Measurements from ENCODE around the gene HCN3. TPM values are rescaled to one million over a fixed set of nuclear protein-coding genes. Genes with fewer than 3 reads are reported as not detected.
"Not testable (repeated sequence)": the region's sequence is repeated elsewhere in the genome, so short reads cannot be mapped to it uniquely, and the experiment has no call there.

The HCN3 gene
- total RNA-seq, result 1 to 10 TPM; 4.9 to 5.3 TPM
- under 1 TPM; 0.10 to 0.41 TPM for polyA plus RNA-seq

GRCh38 chr1:155277070-155277901 is at the start of gene HCN3:
HCN3 (plus strand) TSS chr1:155277463; CDS start chr1:155277591, 128 bp downstream.
- no peaks in the 10 kb centered on the region for H3K27me3 ChIP-seq (ENCODE audit: insufficient read depth, low read length)
- peak within 1 kb of the TSS; percentile 78 to 86 (median 83) for H3K4me3 Mint-ChIP-seq
- H3K27me3 Mint-ChIP-seq, result no peaks in the 10 kb centered on the region
- CTCF ChIA-PET (ENCODE audit: partially characterized antibody), result interaction anchor here (1.2 to 5.2 kb wide), 7 partner anchors 11 to 84 kb away, joined by 3 to 43 read pairs (median 6); partner anchors contain the start of genes RUSC1 and SCAMP3
- peak within 1 kb of the TSS; percentile 42 to 91 (median 81) for H3K27ac Mint-ChIP-seq
- no peaks in the 10 kb centered on the region for H3K9me3 ChIP-seq (ENCODE audit: control insufficient read depth in 1 of 2, low read length in 2 of 2)
- POLR2A ChIA-PET (ENCODE audit: partially characterized antibody), result interaction anchor here (1.0 to 2.2 kb wide), 5 partner anchors 12 to 47 kb away, joined by 3 to 11 read pairs (median 3); partner anchors contain the start of gene RUSC1
- peaks cover 0 to 11% of the 10 kb centered on the region in 2 donors for H3K36me3 Mint-ChIP-seq
- H3K27ac ChIP-seq (ENCODE audit: low read depth, low read length), result peak within 1 kb of the TSS; percentile 55
- H3K4me3 ChIP-seq (ENCODE audit: low read length in 2 of 2), result peak within 1 kb of the TSS; percentile 62 to 81
- intact Hi-C loops (cut with micrococcal nuclease), result loop anchor here (1.0 to 10.0 kb wide), 5 partner anchors 15 to 288 kb away; partner anchors contain the start of genes ASH1L, FDPS and SCAMP3
- H3K4me1 Mint-ChIP-seq, result peaks cover 23 to 40% (median 32%) of the 10 kb centered on the region in 4 donors
- H3K9me3 Mint-ChIP-seq, result peaks cover 0 to 2% (median 0%) of the 10 kb centered on the region in 8 donors
- peaks cover 35% of the 10 kb centered on the region for H3K4me1 ChIP-seq (ENCODE audit: insufficient read depth, low read length)
- no peaks in the 10 kb centered on the region for H3K36me3 ChIP-seq (ENCODE audit: insufficient read depth, low read length)
- peak; percentile 80 to 90 (median 81) for DNase-seq

GRCh38 chr1:155228096-155228427 is 49.2 kb upstream of the HCN3 start:
- no peaks in the 10 kb centered on the region for H3K9me3 ChIP-seq (ENCODE audit: control insufficient read depth in 1 of 2, low read length in 2 of 2)
- intact Hi-C loops (cut with micrococcal nuclease), result no loop called here
- H3K27me3 ChIP-seq (ENCODE audit: insufficient read depth, low read length), result no peaks in the 10 kb centered on the region
- peak overlapping the region; percentile 78 to 93 (median 88) for H3K4me3 Mint-ChIP-seq
- no peaks in the 10 kb centered on the region for H3K36me3 ChIP-seq (ENCODE audit: insufficient read depth, low read length)
- H3K27me3 Mint-ChIP-seq, result no peaks in the 10 kb centered on the region
- H3K27ac ChIP-seq (ENCODE audit: low read depth, low read length), result peak overlapping the region; percentile 69
- peaks cover 14 to 34% (median 25%) of the 10 kb centered on the region in 4 donors for H3K4me1 Mint-ChIP-seq
- peak overlapping the region; percentile 77 to 97 (median 93) for H3K27ac Mint-ChIP-seq
- POLR2A ChIA-PET (ENCODE audit: partially characterized antibody), result interaction anchor here (1.5 to 3.8 kb wide), 8 partner anchors 13 to 143 kb away, joined by 3 to 89 read pairs (median 15); partner anchors contain the start of genes CLK2, KRTCAP2, MTX1 and THBS3
- no peaks in the 10 kb centered on the region for H3K9me3 Mint-ChIP-seq
- peak overlapping the region in 1 of 2 donors; percentile 80 for H3K4me3 ChIP-seq (ENCODE audit: low read length in 2 of 2)
- CTCF ChIA-PET (ENCODE audit: partially characterized antibody), result interaction anchor here (0.6 to 7.4 kb wide), 6 partner anchors 21 to 143 kb away, joined by 3 to 106 read pairs (median 9); partner anchors contain the start of genes KRTCAP2, MTX1 and THBS3
- DNase-seq, result no peak
- H3K4me1 ChIP-seq (ENCODE audit: insufficient read depth, low read length), result peaks cover 19% of the 10 kb centered on the region
- peaks cover 0 to 9% of the 10 kb centered on the region in 2 donors for H3K36me3 Mint-ChIP-seq

GRCh38 chr1:155231302-155231701 is 46.0 kb upstream of the HCN3 start:
- H3K4me3 ChIP-seq (ENCODE audit: low read length in 2 of 2); H3K36me3 ChIP-seq (ENCODE audit: insufficient read depth, low read length); H3K4me3 Mint-ChIP-seq; H3K27me3 ChIP-seq (ENCODE audit: insufficient read depth, low read length); intact Hi-C loops (cut with micrococcal nuclease); H3K27me3 Mint-ChIP-seq; DNase-seq; H3K9me3 ChIP-seq (ENCODE audit: control insufficient read depth in 1 of 2, low read length in 2 of 2); H3K27ac ChIP-seq (ENCODE audit: low read depth, low read length); H3K9me3 Mint-ChIP-seq: not testable (repeated sequence)
- Mint-ChIP-seq H3K4me1 (peaks cover 16 to 35% (median 26%) of the 10 kb centered on the region in 4 donors), H3K27ac (peak overlapping the region in 5 of 7 donors; percentile 10 to 82 (median 24)), H3K36me3 (peaks cover 9 to 16% of the 10 kb centered on the region in 2 donors)
- ChIA-PET POLR2A (ENCODE audit: partially characterized antibody) (interaction anchor here (1.0 to 1.4 kb wide), 2 partner anchors 12 to 57 kb away, joined by 3 to 5 read pairs; no protein-coding TSS in a partner anchor), CTCF (ENCODE audit: partially characterized antibody) (interaction anchor here (1.5 kb wide), 1 partner anchor 19 kb away, joined by 3 read pairs; no protein-coding TSS in a partner anchor)
- peaks cover 22% of the 10 kb centered on the region for H3K4me1 ChIP-seq (ENCODE audit: insufficient read depth, low read length)

- H3K4me1 ChIP-seq (ENCODE audit: insufficient read depth, low read length), result peaks cover 22% of the 10 kb centered on the region
- H3K9me3 ChIP-seq (ENCODE audit: control insufficient read depth in 1 of 2, low read length in 2 of 2); H3K27me3 Mint-ChIP-seq; intact Hi-C loops (cut with micrococcal nuclease); H3K27ac ChIP-seq (ENCODE audit: low read depth, low read length); H3K4me3 Mint-ChIP-seq; H3K27me3 ChIP-seq (ENCODE audit: insufficient read depth, low read length); H3K36me3 ChIP-seq (ENCODE audit: insufficient read depth, low read length); H3K9me3 Mint-ChIP-seq; H3K4me3 ChIP-seq (ENCODE audit: low read length in 2 of 2); DNase-seq: not testable (repeated sequence)
- Mint-ChIP-seq H3K27ac (peak overlapping the region in 3 of 7 donors; percentile 11 to 53 (median 15)), H3K4me1 (peaks cover 13 to 33% (median 24%) of the 10 kb centered on the region in 4 donors), H3K36me3 (peaks cover 15 to 19% of the 10 kb centered on the region in 2 donors)
- POLR2A ChIA-PET (ENCODE audit: partially characterized antibody), result interaction anchor here (1.0 to 1.4 kb wide), 2 partner anchors 11 to 58 kb away, joined by 3 to 5 read pairs; no protein-coding TSS in a partner anchor
- CTCF ChIA-PET (ENCODE audit: partially characterized antibody), result interaction anchor here (1.5 kb wide), 1 partner anchor 18 kb away, joined by 3 read pairs; no protein-coding TSS in a partner anchor
Measured at GRCh38 chr1:155232001-155232978, 45.0 kb upstream of the HCN3 start.

GRCh38 chr1:155233502-155233901 is 43.8 kb upstream of the HCN3 start:
- H3K27me3 ChIP-seq (ENCODE audit: insufficient read depth, low read length); H3K4me3 ChIP-seq (ENCODE audit: low read length in 2 of 2); H3K9me3 ChIP-seq (ENCODE audit: control insufficient read depth in 1 of 2, low read length in 2 of 2); H3K9me3 Mint-ChIP-seq; POLR2A ChIA-PET (ENCODE audit: partially characterized antibody); DNase-seq; H3K27ac Mint-ChIP-seq; intact Hi-C loops (cut with micrococcal nuclease); H3K4me3 Mint-ChIP-seq; H3K27me3 Mint-ChIP-seq; H3K27ac ChIP-seq (ENCODE audit: low read depth, low read length); H3K36me3 ChIP-seq (ENCODE audit: insufficient read depth, low read length); CTCF ChIA-PET (ENCODE audit: partially characterized antibody): not testable (repeated sequence)
- H3K4me1 ChIP-seq (ENCODE audit: insufficient read depth, low read length), result peaks cover 14% of the 10 kb centered on the region
- H3K36me3 Mint-ChIP-seq, result peaks cover 21 to 26% of the 10 kb centered on the region in 2 donors
- peaks cover 10 to 24% (median 17%) of the 10 kb centered on the region in 4 donors for H3K4me1 Mint-ChIP-seq

GRCh38 chr1:155235375-155235774 is 41.9 kb upstream of the HCN3 start:
- CTCF ChIA-PET (ENCODE audit: partially characterized antibody), result interaction anchor here (1.7 kb wide), 1 partner anchor 15 kb away, joined by 7 read pairs; no protein-coding TSS in a partner anchor
- DNase-seq, result peak in 2 of 5 donors; percentile 26 to 39

More at GRCh38 chr1:155235375-155235774, 41.9 kb upstream of the HCN3 start:
- peaks cover 21 to 33% of the 10 kb centered on the region in 2 donors for H3K36me3 Mint-ChIP-seq
- peak overlapping the region; percentile 14 for H3K27ac ChIP-seq (ENCODE audit: low read depth, low read length)
- peak overlapping the region; percentile 74 to 95 (median 86) for H3K27ac Mint-ChIP-seq
- H3K4me1 Mint-ChIP-seq, result peaks cover 9 to 25% (median 21%) of the 10 kb centered on the region in 4 donors
- intact Hi-C loops (cut with micrococcal nuclease); H3K27me3 ChIP-seq (ENCODE audit: insufficient read depth, low read length); H3K4me3 ChIP-seq (ENCODE audit: low read length in 2 of 2); H3K36me3 ChIP-seq (ENCODE audit: insufficient read depth, low read length); H3K27me3 Mint-ChIP-seq; POLR2A ChIA-PET (ENCODE audit: partially characterized antibody); H3K9me3 ChIP-seq (ENCODE audit: control insufficient read depth in 1 of 2, low read length in 2 of 2); H3K9me3 Mint-ChIP-seq: not testable (repeated sequence)
- H3K4me1 ChIP-seq (ENCODE audit: insufficient read depth, low read length), result peaks cover 22% of the 10 kb centered on the region
- H3K4me3 Mint-ChIP-seq, result peak overlapping the region in 6 of 8 donors; percentile 2 to 71 (median 46)

Data from CD4-positive, alpha-beta memory T cell (primary cell).